Sigmoid colon (tissue), 4 donors: ENCODE data around the gene PXDN.

Experiments used
- EP300 ChIP-seq, 4 donors: sonication (generic); formaldehyde crosslinking; IDR thresholded peaks; one replicate each; pipeline ENCODE4 v1.6.1; 2017; ENCODE audit warnings: antibody characterized with exemption in 4 of 4
- POLR2A ChIP-seq, 2 donors: fragments of 450-650 bp; IDR thresholded peaks; one replicate each; pipeline ENCODE4 v1.6.1; 2016; ENCODE audit warnings: antibody characterized with exemption in 2 of 2, mild to moderate bottlenecking in 2 of 2, moderate library complexity in 2 of 2

- TF ChIP-seq EP300 (IDR thresholded peaks at IDR 0.05) = no peak
- TF ChIP-seq POLR2A (IDR thresholded peaks at IDR 0.05) = no peak
Observed at GRCh38 chr2:1743396-1744150, 742 bp downstream of the PXDN start.
